ENCODE results near the gene TNFSF8. TPM values are rescaled to one million over a fixed set of nuclear protein-coding genes. Genes with fewer than 3 reads are reported as not detected.

Gene TNFSF8
- total RNA-seq, 1 donor from 2014 or later = 0.96 TPM

GRCh38 chr9:114945616-114946412, 15.4 kb upstream of the TNFSF8 start:
- no peaks in the 10 kb centered on the region for H3K9me3 ChIP-seq
- no peak for TF ChIP-seq CTCF (IDR thresholded peaks at IDR 0.05)
- H3K27me3 ChIP-seq = no peaks in the 10 kb centered on the region
- no peaks in the 10 kb centered on the region for H3K36me3 ChIP-seq
- no peaks in the 10 kb centered on the region for H3K4me1 ChIP-seq
- H3K4me3 ChIP-seq = no peak overlapping the region
- H3K27ac ChIP-seq = no peak overlapping the region
- DNase-seq (ENCODE audit: low spot score in 2 of 2) = no peak
- intact Hi-C loops (cut with DNase I) = no loop called here

GRCh38 chr9:114941376-114941775, 11.0 kb upstream of the TNFSF8 start:
- Histone ChIP-seq H3K36me3 (no peaks in the 10 kb centered on the region), H3K27ac (no peak overlapping the region), H3K4me1 (no peaks in the 10 kb centered on the region), H3K9me3 (no peaks in the 10 kb centered on the region), H3K27me3 (no peaks in the 10 kb centered on the region), H3K4me3 (no peak overlapping the region)
- TF ChIP-seq CTCF (IDR thresholded peaks at IDR 0.05) = no peak
- intact Hi-C loops (cut with DNase I) = no loop called here
- no peak for DNase-seq (ENCODE audit: low spot score in 2 of 2)

GRCh38 chr9:114938687-114939575, 8.5 kb upstream of the TNFSF8 start:
- Histone ChIP-seq H3K4me1 (no peaks in the 10 kb centered on the region), H3K27me3 (no peaks in the 10 kb centered on the region), H3K27ac (no peak overlapping the region), H3K9me3 (no peaks in the 10 kb centered on the region), H3K4me3 (no peak overlapping the region), H3K36me3 (no peaks in the 10 kb centered on the region)
- intact Hi-C loops (cut with DNase I) = no loop called here
- no peak for TF ChIP-seq CTCF (IDR thresholded peaks at IDR 0.05)
- no peak for DNase-seq (ENCODE audit: low spot score in 2 of 2)

GRCh38 chr9:114937516-114937915, 7.1 kb upstream of the TNFSF8 start:
- H3K9me3 ChIP-seq = no peaks in the 10 kb centered on the region
- H3K4me1 ChIP-seq = no peaks in the 10 kb centered on the region
- DNase-seq (ENCODE audit: low spot score in 2 of 2) = no peak
- TF ChIP-seq CTCF (IDR thresholded peaks at IDR 0.05) = no peak
- H3K36me3 ChIP-seq = no peaks in the 10 kb centered on the region
- H3K27ac ChIP-seq = no peak overlapping the region
- intact Hi-C loops (cut with DNase I) = no loop called here
- H3K4me3 ChIP-seq = no peak overlapping the region
- H3K27me3 ChIP-seq = no peaks in the 10 kb centered on the region

GRCh38 chr9:114936581-114936980, 6.2 kb upstream of the TNFSF8 start:
- intact Hi-C loops (cut with DNase I) = no loop called here
- Histone ChIP-seq H3K9me3 (no peaks in the 10 kb centered on the region), H3K27ac (no peak overlapping the region), H3K4me3 (no peak overlapping the region), H3K36me3 (no peaks in the 10 kb centered on the region), H3K4me1 (no peaks in the 10 kb centered on the region), H3K27me3 (no peaks in the 10 kb centered on the region)
- DNase-seq (ENCODE audit: low spot score in 2 of 2) = no peak
- no peak for TF ChIP-seq CTCF (IDR thresholded peaks at IDR 0.05)
